HepG2 (cell line): ENCODE data around the gene VDAC2.

Experiments used
- CTCF ChIP-seq: sonication (generic); formaldehyde crosslinking; IDR thresholded peaks from 2 replicates; pipeline ENCODE4 v1.5.0; 2020; ENCODE audit warnings: mild to moderate bottlenecking, missing genetic modification reagents, moderate library complexity
- MYC ChIP-seq: sonication (generic); formaldehyde crosslinking; IDR thresholded peaks from 2 replicates; pipeline ENCODE4 v1.9.0; 2021; ENCODE audit warnings: missing genetic modification reagents, borderline replicate concordance
- ZFAT ChIP-seq: sonication (generic); formaldehyde crosslinking; conservative IDR thresholded peaks from 2 replicates; pipeline ENCODE4 v1.8.1; 2023; ENCODE audit warnings: missing genetic modification reagents, inconsistent platforms
- ZMYM2 ChIP-seq: sonication (generic); formaldehyde crosslinking; IDR thresholded peaks from 2 replicates; pipeline ENCODE4 v1.8.0; 2022; ENCODE audit warnings: mild to moderate bottlenecking, missing genetic modification reagents
- ZNF761 ChIP-seq: sonication (generic); formaldehyde crosslinking; conservative IDR thresholded peaks from 2 replicates; pipeline ENCODE4 v1.4.0; 2020; ENCODE audit warnings: mild to moderate bottlenecking, missing genetic modification reagents
- TF ChIP-seq, protein P1 (sequence below), 2 experiments: fragments of 450-650 bp in 1 of 2; sonication (generic) in 1 of 2; formaldehyde crosslinking; IDR thresholded peaks; 2 replicates each; pipeline versions ENCODE4 v1.5.0 to v1.8.0; 2020 to 2022; ENCODE audit warnings: mild to moderate bottlenecking in 1 of 2, missing genetic modification reagents in 1 of 2

GRCh38 chr10:75180592-75180991, 30.0 kb upstream of the VDAC2 start:
- TF ChIP-seq MYC (CRISPR knock-in tag) (no peak), ZNF761 (CRISPR knock-in tag) (no peak), CTCF (CRISPR knock-in tag) (no peak), ZFAT (CRISPR knock-in tag) (no peak), ZMYM2 (CRISPR knock-in tag) (no peak)
- TF ChIP-seq, protein P1, sequence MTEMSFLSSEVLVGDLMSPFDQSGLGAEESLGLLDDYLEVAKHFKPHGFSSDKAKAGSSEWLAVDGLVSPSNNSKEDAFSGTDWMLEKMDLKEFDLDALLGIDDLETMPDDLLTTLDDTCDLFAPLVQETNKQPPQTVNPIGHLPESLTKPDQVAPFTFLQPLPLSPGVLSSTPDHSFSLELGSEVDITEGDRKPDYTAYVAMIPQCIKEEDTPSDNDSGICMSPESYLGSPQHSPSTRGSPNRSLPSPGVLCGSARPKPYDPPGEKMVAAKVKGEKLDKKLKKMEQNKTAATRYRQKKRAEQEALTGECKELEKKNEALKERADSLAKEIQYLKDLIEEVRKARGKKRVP (CRISPR knock-in tag; IDR thresholded peaks at IDR 0.05): no peak
